OCI-LY7 (cell line): ENCODE results near the gene PCDHA7. TPM values are rescaled to one million over a fixed set of nuclear protein-coding genes. Genes with fewer than 3 reads are reported as not detected.

Source experiments
- BruUV-seq: library from RNA; stranded (reverse); fragments of 400-500 nt; replicated peaks from 2 replicates; lab custom pipeline; 2021; lab: Mats Ljungman, UMichigan
- CTCF ChIA-PET: fragments of 300-600 bp; sonication (Branson Sonifier 250); formaldehyde crosslinking; loops from one replicate; lab custom pipeline; 2022; ENCODE audit warnings: antibody characterized with exemption; ENCODE audit not compliant: unreplicated experiment; lab: Charles Lee
- POLR2A ChIA-PET: fragments of 300-600 bp; sonication (Branson Sonifier 250); formaldehyde crosslinking; loops from one replicate; lab custom pipeline; 2022; ENCODE audit warnings: antibody characterized with exemption; lab: Charles Lee
- DNase-seq: peaks from one replicate; pipeline ENCODE4 v3.0.0-alpha.2; 2015; ENCODE audit warnings: low spot score
- H2AFZ ChIP-seq: fragments of 200-600 bp; sonication (generic), shearing (Covaris generic); 2 replicates; pipeline ENCODE4 v1.6.1; 2014; ENCODE audit warnings: mild to moderate bottlenecking, antibody characterized with exemption, low read length, moderate library complexity
- H3K27ac ChIP-seq: fragments of 200-600 bp; sonication (generic); 2 replicates; pipeline ENCODE4 v1.5.1; 2014; ENCODE audit warnings: mixed run types, low read depth, mild to moderate bottlenecking, moderate library complexity, low read length, inconsistent platforms; ENCODE audit not compliant: poor library complexity, severe bottlenecking
- H3K36me3 ChIP-seq: fragments of 200-600 bp; sonication (generic); 2 replicates; pipeline ENCODE4 v1.6.1; 2014; ENCODE audit warnings: mild to moderate bottlenecking, antibody characterized with exemption, low read length, moderate library complexity, mixed read lengths; ENCODE audit not compliant: insufficient read depth
- H3K4me1 ChIP-seq: fragments of 200-600 bp; sonication (generic); 2 replicates; pipeline ENCODE4 v1.5.1; 2014; ENCODE audit warnings: mild to moderate bottlenecking, low read length; ENCODE audit not compliant: insufficient read depth, poor library complexity, severe bottlenecking
- H3K4me2 ChIP-seq: fragments of 200-600 bp; sonication (generic); 2 replicates; pipeline ENCODE4 v1.6.1; 2014; ENCODE audit warnings: mild to moderate bottlenecking, low read length
- H3K4me3 ChIP-seq: fragments of 200-600 bp; sonication (generic); 2 replicates; pipeline ENCODE4 v1.5.1; 2014; ENCODE audit warnings: mild to moderate bottlenecking, low read depth, low read length; ENCODE audit not compliant: poor library complexity, severe bottlenecking
- H3K79me2 ChIP-seq: fragments of 200-600 bp; sonication (generic); 2 replicates; pipeline ENCODE4 v1.6.1; 2016; ENCODE audit warnings: low read depth, mild to moderate bottlenecking, low read length, moderate library complexity, mixed read lengths; ENCODE audit not compliant: insufficient read depth
- H3K9me2 ChIP-seq: fragments of 200-600 bp; sonication (generic); 2 replicates; pipeline ENCODE4 v1.6.1; 2016; ENCODE audit warnings: mild to moderate bottlenecking, low read length, mixed read lengths; ENCODE audit not compliant: insufficient read depth
- H3K9me3 ChIP-seq: fragments of 200-600 bp; sonication (generic); 2 replicates; pipeline ENCODE4 v1.6.1; 2014; ENCODE audit warnings: mild to moderate bottlenecking, mixed run types, low read length, mixed read lengths
- H4K20me1 ChIP-seq: fragments of 200-600 bp; sonication (generic); 2 replicates; pipeline ENCODE4 v1.6.1; 2014; ENCODE audit warnings: mild to moderate bottlenecking, antibody characterized with exemption, low read length, moderate library complexity, mixed read lengths; ENCODE audit not compliant: insufficient read depth
- EZH2phosphoT487 ChIP-seq: fragments of 200-600 bp; sonication (generic); IDR thresholded peaks from 2 replicates; pipeline ENCODE4 v1.6.1; 2018; ENCODE audit warnings: low read depth, borderline replicate concordance, mild to moderate bottlenecking, mixed run types, antibody characterized with exemption, low read length, moderate library complexity, mixed read lengths
- intact Hi-C: fragments of 100-400 bp; cut with micrococcal nuclease; formaldehyde crosslinking; loops from one replicate; pipeline ENCODE4 v1.10.0; 2022; ENCODE audit not compliant: unreplicated experiment
- total RNA-seq, 2 experiments: library from RNA; depleted of rRNA in 1 of 2; stranded (reverse); fragments of >200 nt in 1 of 2; shearing (Covaris generic) in 1 of 2; gene quantifications; 2 replicates each; pipeline ENCODE4 v1.2.3, GENCODE V29; 2014 to 2022
- TF ChIP-seq, protein P1 (sequence below): fragments of 200-600 bp; sonication (generic); conservative IDR thresholded peaks from 2 replicates; pipeline ENCODE4 v1.5.1; 2014; ENCODE audit warnings: mild to moderate bottlenecking, antibody characterized with exemption, low read length, moderate library complexity, mixed read lengths

The PCDHA7 gene
- total RNA-seq, 2 experiments from 2014 or later: not detected

DNA sequence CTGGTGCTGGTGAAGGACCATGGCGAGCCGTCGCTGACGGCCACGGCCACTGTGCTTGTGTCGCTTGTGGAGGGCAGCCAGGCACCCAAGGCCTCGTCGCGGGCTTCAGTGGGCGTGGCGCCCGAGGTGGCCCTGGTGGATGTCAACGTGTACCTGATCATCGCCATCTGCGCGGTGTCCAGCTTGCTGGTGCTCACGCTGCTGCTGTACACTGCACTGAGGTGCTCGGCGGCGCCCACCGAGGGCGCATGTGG lies 23.8 kb downstream of the PCDHA7 start:
- no peaks in the 10 kb centered on the region for H4K20me1 ChIP-seq
- no peaks in the 10 kb centered on the region for H3K79me2 ChIP-seq
- H3K4me1 ChIP-seq: no peaks in the 10 kb centered on the region
- no peak overlapping the region for H3K27ac ChIP-seq
- TF ChIP-seq, protein P1, sequence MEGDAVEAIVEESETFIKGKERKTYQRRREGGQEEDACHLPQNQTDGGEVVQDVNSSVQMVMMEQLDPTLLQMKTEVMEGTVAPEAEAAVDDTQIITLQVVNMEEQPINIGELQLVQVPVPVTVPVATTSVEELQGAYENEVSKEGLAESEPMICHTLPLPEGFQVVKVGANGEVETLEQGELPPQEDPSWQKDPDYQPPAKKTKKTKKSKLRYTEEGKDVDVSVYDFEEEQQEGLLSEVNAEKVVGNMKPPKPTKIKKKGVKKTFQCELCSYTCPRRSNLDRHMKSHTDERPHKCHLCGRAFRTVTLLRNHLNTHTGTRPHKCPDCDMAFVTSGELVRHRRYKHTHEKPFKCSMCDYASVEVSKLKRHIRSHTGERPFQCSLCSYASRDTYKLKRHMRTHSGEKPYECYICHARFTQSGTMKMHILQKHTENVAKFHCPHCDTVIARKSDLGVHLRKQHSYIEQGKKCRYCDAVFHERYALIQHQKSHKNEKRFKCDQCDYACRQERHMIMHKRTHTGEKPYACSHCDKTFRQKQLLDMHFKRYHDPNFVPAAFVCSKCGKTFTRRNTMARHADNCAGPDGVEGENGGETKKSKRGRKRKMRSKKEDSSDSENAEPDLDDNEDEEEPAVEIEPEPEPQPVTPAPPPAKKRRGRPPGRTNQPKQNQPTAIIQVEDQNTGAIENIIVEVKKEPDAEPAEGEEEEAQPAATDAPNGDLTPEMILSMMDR: no peak
- no peak for TF ChIP-seq EZH2phosphoT487
- H3K4me3 ChIP-seq: no peak overlapping the region
- no peaks in the 10 kb centered on the region for H3K9me2 ChIP-seq
- H2AFZ ChIP-seq: no peak overlapping the region
- no peaks in the 10 kb centered on the region for H3K36me3 ChIP-seq
- no TSS peak for BruUV-seq
- intact Hi-C loops: no loop called here
- H3K9me3 ChIP-seq: no peaks in the 10 kb centered on the region
- POLR2A ChIA-PET: no interaction called here
- H3K4me2 ChIP-seq: no peak overlapping the region
- DNase-seq: no peak
- CTCF ChIA-PET: no interaction called here

DNA sequence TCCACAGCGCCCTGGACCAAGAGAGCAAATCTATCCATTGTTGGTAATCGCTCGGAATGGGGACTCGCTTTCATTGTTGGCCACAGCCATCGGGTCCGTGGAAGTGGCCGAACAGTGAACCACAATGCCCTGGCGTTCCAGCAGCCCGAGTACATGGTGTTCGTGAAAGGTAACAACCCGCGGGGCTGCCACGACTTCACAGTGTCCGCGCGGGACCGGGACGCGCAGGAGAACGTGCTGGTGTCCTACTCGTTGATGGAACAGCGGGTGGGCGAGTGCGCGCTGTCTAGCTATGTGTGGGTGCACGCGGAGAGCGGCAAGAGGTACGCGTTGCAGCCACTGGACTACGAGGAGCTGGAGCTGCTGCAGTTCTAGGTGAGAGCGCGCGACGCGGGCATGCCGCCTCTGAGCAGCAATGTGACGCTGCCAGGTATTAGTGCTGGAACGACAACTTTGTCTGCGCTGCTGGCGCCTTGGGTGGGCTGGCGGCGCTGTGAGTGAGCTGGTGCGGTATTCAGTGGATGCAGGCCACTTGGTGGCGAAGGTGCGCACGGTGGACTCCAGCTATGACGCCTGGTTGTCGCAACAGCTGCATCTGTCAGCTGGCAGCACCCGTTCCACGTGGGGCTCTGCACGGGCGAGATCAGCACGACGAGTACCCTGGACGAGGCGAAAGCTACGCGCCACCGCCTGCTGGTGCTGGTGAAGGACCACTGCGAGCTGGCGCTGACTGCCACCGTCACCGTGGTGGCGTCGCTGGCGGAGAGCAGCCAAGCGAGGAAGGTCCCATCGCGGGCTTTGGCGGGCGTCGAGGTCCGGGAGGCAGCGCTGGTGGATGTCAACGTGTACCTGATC lies 28.6 kb downstream of the PCDHA7 start:
- POLR2A ChIA-PET: no interaction called here
- H3K4me1 ChIP-seq: no peaks in the 10 kb centered on the region
- H3K9me2 ChIP-seq: no peaks in the 10 kb centered on the region
- H3K79me2 ChIP-seq: no peaks in the 10 kb centered on the region
- BruUV-seq: no TSS peak
- H3K36me3 ChIP-seq: no peaks in the 10 kb centered on the region
- DNase-seq: no peak
- no peak overlapping the region for H3K4me3 ChIP-seq
- H3K4me2 ChIP-seq: no peak overlapping the region
- no peaks in the 10 kb centered on the region for H4K20me1 ChIP-seq
- TF ChIP-seq, protein P1: no peak
- TF ChIP-seq EZH2phosphoT487: no peak
- no peak overlapping the region for H2AFZ ChIP-seq
- no peaks in the 10 kb centered on the region for H3K9me3 ChIP-seq
- H3K27ac ChIP-seq: no peak overlapping the region
- intact Hi-C loops: no loop called here
- CTCF ChIA-PET: no interaction called here
